Endothelial cell of umbilical vein (primary cell): Measurements from ENCODE around the gene METTL16. TPM values are rescaled to one million over a fixed set of nuclear protein-coding genes. Genes with fewer than 3 reads are reported as not detected.

Experiments used
- BruUV-seq: library from RNA; stranded (reverse); fragments of 400-500 nt; replicated peaks from 2 replicates; lab custom pipeline; 2021; lab: Mats Ljungman, UMichigan
- CTCF ChIA-PET: fragments of 300-600, 350-600 bp; sonication (Branson Sonifier 250); formaldehyde crosslinking; loops from one replicate; lab custom pipeline; 2021; ENCODE audit warnings: antibody characterized with exemption, inconsistent platforms; lab: Charles Lee
- POLR2A ChIA-PET: fragments of 300-600, 350-600 bp; sonication (Branson Sonifier 250); formaldehyde crosslinking; loops from one replicate; lab custom pipeline; 2021; ENCODE audit warnings: antibody characterized with exemption, inconsistent platforms; lab: Charles Lee
- DNase-seq: peaks from one replicate; pipeline ENCODE4 v3.0.0-alpha.2; 2011; ENCODE audit warnings: low read depth, low spot score
- FAIRE-seq: peaks from 2 replicates; lab custom pipeline; 2011; peaks lifted over from hg19 to GRCh38; lab: Jason Lieb, UNC
- H2AFZ ChIP-seq: 2 replicates; pipeline ENCODE4 v1.6.0; 2012; ENCODE audit warnings: low read depth, low read length, control low read depth, inconsistent platforms
- H3K27ac ChIP-seq: 2 replicates; pipeline ENCODE4 v1.5.1; 2011; ENCODE audit warnings: low read depth, mild to moderate bottlenecking, control low read depth, low read length, moderate library complexity; ENCODE audit not compliant: insufficient read depth
- H3K27me3 ChIP-seq, 2 experiments: 2 replicates each; pipeline versions ENCODE4 v1.6.0 to v1.6.1; 2011; ENCODE audit warnings: low read length in 2 of 2, mixed read lengths in 1 of 2; ENCODE audit not compliant: control insufficient read depth in 2 of 2, insufficient read depth in 2 of 2
- H3K36me3 ChIP-seq, 2 experiments: 2 replicates in 1 of 2; 3 replicates in 1 of 2; pipeline ENCODE4 v1.5.1; 2011; ENCODE audit warnings: low read length in 2 of 2, mild to moderate bottlenecking in 1 of 2, moderate library complexity in 1 of 2; ENCODE audit not compliant: control insufficient read depth in 2 of 2, insufficient read depth in 2 of 2; ENCODE audit errors: extremely low read depth in 1 of 2
- H3K4me1 ChIP-seq: 3 replicates; pipeline ENCODE4 v1.5.1; 2011; ENCODE audit warnings: mild to moderate bottlenecking, low read length; ENCODE audit not compliant: control insufficient read depth, insufficient read depth; ENCODE audit errors: extremely low read depth
- H3K4me2 ChIP-seq: 2 replicates; pipeline ENCODE4 v1.6.1; 2011; ENCODE audit warnings: low read length, control low read depth, mixed read lengths; ENCODE audit not compliant: insufficient read depth
- H3K4me3 ChIP-seq, 3 experiments: fragments of 200-600 bp in 1 of 3; sonication (generic), shearing (Covaris generic) in 1 of 3; replicated peaks in 1 of 3; 2 replicates each; pipeline ENCODE4 v1.5.1; 2011 to 2016; ENCODE audit warnings: control low read depth in 3 of 3, low read length in 3 of 3, mild to moderate bottlenecking in 2 of 3, inconsistent platforms in 1 of 3, low read depth in 1 of 3, moderate library complexity in 1 of 3; ENCODE audit not compliant: insufficient read depth in 1 of 3
- H3K79me2 ChIP-seq: 2 replicates; pipeline ENCODE4 v1.6.0; 2012; ENCODE audit warnings: low read length, inconsistent platforms; ENCODE audit not compliant: control insufficient read depth, insufficient read depth
- H3K9ac ChIP-seq: replicated peaks from 2 replicates; pipeline ENCODE3; 2011; ENCODE audit warnings: low read length, control low read depth; ENCODE audit not compliant: insufficient read depth; ENCODE audit errors: extremely low read depth
- H3K9me1 ChIP-seq: replicated peaks from 3 replicates; pipeline ENCODE4 v1.6.0; 2011; ENCODE audit warnings: mild to moderate bottlenecking, low read length; ENCODE audit not compliant: control insufficient read depth, insufficient read depth; ENCODE audit errors: extremely low read depth
- H3K9me3 ChIP-seq: replicated peaks from 2 replicates; pipeline ENCODE4 v1.5.1; 2012; ENCODE audit warnings: low read length, inconsistent platforms; ENCODE audit not compliant: control insufficient read depth, insufficient read depth
- H4K20me1 ChIP-seq: replicated peaks from 2 replicates; pipeline ENCODE3; 2011; ENCODE audit warnings: mild to moderate bottlenecking, low read length; ENCODE audit not compliant: control insufficient read depth, insufficient read depth; ENCODE audit errors: extremely low read depth
- MYC ChIP-seq: IDR thresholded peaks from one replicate; pipeline ENCODE4 v1.6.1; 2011; ENCODE audit warnings: mild to moderate bottlenecking, low read depth, low read length
- dilution Hi-C: fragments of 300-500 bp; cut with MboI; formaldehyde crosslinking; loops from one replicate; pipeline ENCODE4 v1.15.0; 2019; ENCODE audit warnings: low sequenced_read_pairs; ENCODE audit not compliant: extremely low pct_ligation_motif_present
- intact Hi-C: fragments of 100-400 bp; cut with micrococcal nuclease; formaldehyde crosslinking; loops from one replicate; pipeline ENCODE4 v1.10.0; 2022
- polyA plus RNA-seq, 4 experiments: library from polyadenylated mRNA; depleted of rRNA in 3 of 4; stranded (reverse) in 3 of 4; unstranded in 1 of 4; fragments of >200 nt; gene quantifications; 2 replicates each; pipeline versions ENCODE4 v1.2.1 to v1.2.3, GENCODE V29; 2011 to 2012; ENCODE audit warnings: missing spikeins in 1 of 4
- total RNA-seq: library from RNA; stranded (reverse); gene quantifications from 2 replicates; pipeline ENCODE4 v1.2.3, GENCODE V29; 2021
- TF ChIP-seq, protein P1 (sequence below): IDR thresholded peaks from 2 replicates; pipeline ENCODE4 v1.6.1; 2011; ENCODE audit not compliant: insufficient read depth, insufficient read length
- TF ChIP-seq, protein P2 (sequence below), 2 donors: IDR thresholded peaks; 1 replicate in 1 of 2; 2 replicates in 1 of 2; pipeline ENCODE4 v1.5.1; 2011; ENCODE audit warnings: low read length in 2 of 2, mild to moderate bottlenecking in 2 of 2, moderate library complexity in 2 of 2, control low read depth in 1 of 2, inconsistent platforms in 1 of 2, low read depth in 1 of 2; ENCODE audit not compliant: insufficient read depth in 1 of 2; ENCODE audit errors: extremely low read depth in 1 of 2

Gene METTL16
- total and polyA plus RNA-seq, 2 donors (not counting 3 experiments of a cell fraction or from before 2014, with no cell fraction given): 11.0 to 24.7 TPM

GRCh38 chr17:2387086-2388019 is 124.3 kb downstream of the METTL16 start:
- Histone ChIP-seq H3K4me1 (peaks cover 9% of the 10 kb centered on the region), H3K9me3 (no peaks in the 10 kb centered on the region), H3K27me3 (no peaks in the 10 kb centered on the region), H3K9ac (no peak overlapping the region), H3K79me2 (no peaks in the 10 kb centered on the region), H3K36me3 (peaks cover 0 to 8% of the 10 kb centered on the region in 2 experiments), H3K9me1 (no peaks in the 10 kb centered on the region), H3K4me2 (no peak overlapping the region), H2AFZ (no peak overlapping the region), H4K20me1 (no peaks in the 10 kb centered on the region), H3K4me3 (no peak overlapping the region), H3K27ac (no peak overlapping the region)
- POLR2A ChIA-PET: no interaction called here
- FAIRE-seq: no peak
- DNase-seq: no peak
- dilution Hi-C loops: no loop called here
- BruUV-seq: no TSS peak
- TF ChIP-seq MYC: no peak
- TF ChIP-seq, protein P1, sequence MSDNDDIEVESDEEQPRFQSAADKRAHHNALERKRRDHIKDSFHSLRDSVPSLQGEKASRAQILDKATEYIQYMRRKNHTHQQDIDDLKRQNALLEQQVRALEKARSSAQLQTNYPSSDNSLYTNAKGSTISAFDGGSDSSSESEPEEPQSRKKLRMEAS: no peak
- TF ChIP-seq, protein P2, sequence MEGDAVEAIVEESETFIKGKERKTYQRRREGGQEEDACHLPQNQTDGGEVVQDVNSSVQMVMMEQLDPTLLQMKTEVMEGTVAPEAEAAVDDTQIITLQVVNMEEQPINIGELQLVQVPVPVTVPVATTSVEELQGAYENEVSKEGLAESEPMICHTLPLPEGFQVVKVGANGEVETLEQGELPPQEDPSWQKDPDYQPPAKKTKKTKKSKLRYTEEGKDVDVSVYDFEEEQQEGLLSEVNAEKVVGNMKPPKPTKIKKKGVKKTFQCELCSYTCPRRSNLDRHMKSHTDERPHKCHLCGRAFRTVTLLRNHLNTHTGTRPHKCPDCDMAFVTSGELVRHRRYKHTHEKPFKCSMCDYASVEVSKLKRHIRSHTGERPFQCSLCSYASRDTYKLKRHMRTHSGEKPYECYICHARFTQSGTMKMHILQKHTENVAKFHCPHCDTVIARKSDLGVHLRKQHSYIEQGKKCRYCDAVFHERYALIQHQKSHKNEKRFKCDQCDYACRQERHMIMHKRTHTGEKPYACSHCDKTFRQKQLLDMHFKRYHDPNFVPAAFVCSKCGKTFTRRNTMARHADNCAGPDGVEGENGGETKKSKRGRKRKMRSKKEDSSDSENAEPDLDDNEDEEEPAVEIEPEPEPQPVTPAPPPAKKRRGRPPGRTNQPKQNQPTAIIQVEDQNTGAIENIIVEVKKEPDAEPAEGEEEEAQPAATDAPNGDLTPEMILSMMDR (IDR thresholded peaks at IDR 0.05; ENCODE audit: extremely low read depth in 1 of 2, insufficient read depth in 1 of 2, low read depth in 1 of 2, low read length in 2 of 2): no peak
- intact Hi-C loops: no loop called here
- CTCF ChIA-PET: interaction anchor here (0.9 to 15.2 kb wide), 2 partner anchors 19 to 28 kb away, joined by 3 to 909 read pairs; no protein-coding TSS in a partner anchor
